ENCODE data around the gene ACTN2. TPM values are rescaled to one million over a fixed set of nuclear protein-coding genes. Genes with fewer than 3 reads are reported as not detected.

Gene ACTN2
- total RNA-seq (2014; rRNA removed) (not detected in 2 replicates), Bru-seq, nascent RNA (percentile 3 among the genes with signal in this experiment), BruChase-seq, experiment 1, labeled RNA remaining after a 6-hour chase (percentile 3 among the genes with signal in this experiment), BruChase-seq, experiment 2, labeled RNA remaining after a 2-hour chase (percentile 1 among the genes with signal in this experiment)
- long read RNA-seq: 0 reads

- TF ChIP-seq CTCF (conservative IDR thresholded peaks at IDR 0.05; ENCODE audit: low read depth, low read length): no peak
- no peak for TF ChIP-seq EZH2phosphoT487 (IDR thresholded peaks at IDR 0.05; ENCODE audit: borderline replicate concordance, low read length)
- no peak for TF ChIP-seq EZH2 (IDR thresholded peaks at IDR 0.05; ENCODE audit: low read length, unreplicated experiment)
- Histone ChIP-seq H2AFZ (ENCODE audit: low read length) (no peak within 1 kb of the TSS), H4K20me1 (ENCODE audit: low read length) (no peaks in the 10 kb centered on the region), H3K79me2 (ENCODE audit: low read length) (no peaks in the 10 kb centered on the region), H3K9me3 (ENCODE audit: low read length) (no peaks in the 10 kb centered on the region), H3K9me2 (replicated peaks; ENCODE audit: low read length) (no peaks in the 10 kb centered on the region), H3K36me3 (ENCODE audit: low read depth, low read length) (no peaks in the 10 kb centered on the region), H3K27me3 (ENCODE audit: low read length) (peaks cover 65% of the 10 kb centered on the region), H3K4me2 (ENCODE audit: low read length) (no peak within 1 kb of the TSS), H3K4me1 (ENCODE audit: insufficient read depth, low read length) (no peaks in the 10 kb centered on the region), H3K27ac (ENCODE audit: low read length) (no peak within 1 kb of the TSS), H3K4me3 (ENCODE audit: low read length) (no peak within 1 kb of the TSS), H3K9ac (ENCODE audit: low read length) (no peak within 1 kb of the TSS), H3F3A (ENCODE audit: low read length, unreplicated experiment) (no peaks in the 10 kb centered on the region)
- ATAC-seq: no peak
- DNase-seq: no peak
- BruUV-seq (replicated peaks): no TSS peak
- ChIA-PET POLR2A (ENCODE audit: unreplicated experiment) (no interaction called here), CTCF (no interaction called here)
- intact Hi-C loops (cut with micrococcal nuclease): no loop called here
Observed at GRCh38 chr1:236685917-236686814, at the start of gene ACTN2. TSS of gene ACTN2 (plus strand) at chr1:236686499. CDS start at chr1:236686674, 175 bp downstream.

- Histone ChIP-seq H3K9ac (ENCODE audit: low read length) (no peak overlapping the region), H3K36me3 (ENCODE audit: low read depth, low read length) (no peaks in the 10 kb centered on the region), H4K20me1 (ENCODE audit: low read length) (no peaks in the 10 kb centered on the region), H3K27ac (ENCODE audit: low read length) (no peak overlapping the region), H3F3A (ENCODE audit: low read length, unreplicated experiment) (no peaks in the 10 kb centered on the region), H3K4me1 (ENCODE audit: insufficient read depth, low read length) (no peaks in the 10 kb centered on the region), H3K27me3 (ENCODE audit: low read length) (peaks cover 21% of the 10 kb centered on the region; the same call in 1 of the 2 replicates), H3K4me3 (ENCODE audit: low read length) (no peak overlapping the region), H3K9me2 (replicated peaks; ENCODE audit: low read length) (no peaks in the 10 kb centered on the region), H3K4me2 (ENCODE audit: low read length) (no peak overlapping the region), H2AFZ (ENCODE audit: low read length) (no peak overlapping the region), H3K9me3 (ENCODE audit: low read length) (no peaks in the 10 kb centered on the region), H3K79me2 (ENCODE audit: low read length) (no peaks in the 10 kb centered on the region)
- DNase-seq (no peak), ATAC-seq (no peak)
- intact Hi-C loops (cut with micrococcal nuclease): no loop called here
- POLR2A ChIA-PET (ENCODE audit: unreplicated experiment): no interaction called here
- CTCF ChIA-PET: no interaction called here
- BruUV-seq (replicated peaks): no TSS peak
- TF ChIP-seq EZH2phosphoT487 (IDR thresholded peaks at IDR 0.05; ENCODE audit: borderline replicate concordance, low read length) (no peak), EZH2 (IDR thresholded peaks at IDR 0.05; ENCODE audit: low read length, unreplicated experiment) (no peak), CTCF (conservative IDR thresholded peaks at IDR 0.05; ENCODE audit: low read depth, low read length) (no peak)
Observed at GRCh38 chr1:236638945-236639344, 47.4 kb upstream of the ACTN2 start.

- Histone ChIP-seq H4K20me1 (ENCODE audit: low read length) (no peaks in the 10 kb centered on the region), H3K9me3 (ENCODE audit: low read length) (no peaks in the 10 kb centered on the region), H3F3A (ENCODE audit: low read length, unreplicated experiment) (no peaks in the 10 kb centered on the region), H3K27ac (ENCODE audit: low read length) (no peak overlapping the region), H2AFZ (ENCODE audit: low read length) (no peak overlapping the region), H3K4me1 (ENCODE audit: insufficient read depth, low read length) (no peaks in the 10 kb centered on the region), H3K4me3 (ENCODE audit: low read length) (no peak overlapping the region), H3K79me2 (ENCODE audit: low read length) (no peaks in the 10 kb centered on the region), H3K9me2 (replicated peaks; ENCODE audit: low read length) (no peaks in the 10 kb centered on the region), H3K27me3 (ENCODE audit: low read length) (peaks cover 21% of the 10 kb centered on the region; the same call in 1 of the 2 replicates), H3K9ac (ENCODE audit: low read length) (no peak overlapping the region), H3K4me2 (ENCODE audit: low read length) (no peak overlapping the region), H3K36me3 (ENCODE audit: low read depth, low read length) (no peaks in the 10 kb centered on the region)
- POLR2A ChIA-PET (ENCODE audit: unreplicated experiment): no interaction called here
- BruUV-seq (replicated peaks): no TSS peak
- CTCF ChIA-PET: no interaction called here
- no peak for DNase-seq
- intact Hi-C loops (cut with micrococcal nuclease): no loop called here
- no peak for ATAC-seq
- TF ChIP-seq EZH2phosphoT487 (IDR thresholded peaks at IDR 0.05; ENCODE audit: borderline replicate concordance, low read length) (no peak), EZH2 (IDR thresholded peaks at IDR 0.05; ENCODE audit: low read length, unreplicated experiment) (no peak), CTCF (conservative IDR thresholded peaks at IDR 0.05; ENCODE audit: low read depth, low read length) (no peak)
Observed at GRCh38 chr1:236639686-236640085, 46.6 kb upstream of the ACTN2 start.

All from PC-3 (cell line).